IPS-NIHi11 (cell line): ENCODE results near the gene MMP28.

ENCODE experiments used
- DNase-seq: peaks from one replicate; pipeline ENCODE4 v3.0.0; 2012; ENCODE audit warnings: mixed read lengths, low spot score

The MMP28 gene

GRCh38 chr17:35795007-35795870 lies at the start of gene MMP28:
Gene MMP28, minus strand, starts transcription at chr17:35795641. Its CDS starts 264 bp downstream, at chr17:35795377.
- peak; percentile 82 for DNase-seq

GRCh38 chr17:35844547-35844946 lies 49.1 kb upstream of the MMP28 start:
- no peak for DNase-seq

- DNase-seq = no peak
Measured at GRCh38 chr17:35843698-35844097, 48.3 kb upstream of the MMP28 start.

GRCh38 chr17:35842239-35842638 lies 46.8 kb upstream of the MMP28 start:
- no peak for DNase-seq

GRCh38 chr17:35841505-35841904 lies 46.1 kb upstream of the MMP28 start:
- DNase-seq = no peak

- DNase-seq = no peak
Measured at GRCh38 chr17:35841101-35841500, 45.7 kb upstream of the MMP28 start.

- no peak for DNase-seq
Measured at GRCh38 chr17:35825206-35825605, 29.8 kb upstream of the MMP28 start.

- no peak for DNase-seq
Measured at GRCh38 chr17:35821308-35821707, 25.9 kb upstream of the MMP28 start.

- no peak for DNase-seq
Measured at GRCh38 chr17:35819455-35819854, 24.0 kb upstream of the MMP28 start.

GRCh38 chr17:35817196-35817595 lies 21.8 kb upstream of the MMP28 start:
- no peak for DNase-seq

- no peak for DNase-seq
Measured at GRCh38 chr17:35816723-35817122, 21.3 kb upstream of the MMP28 start.

GRCh38 chr17:35812456-35812855 lies 17.0 kb upstream of the MMP28 start:
- DNase-seq = no peak

GRCh38 chr17:35811759-35812158 lies 16.3 kb upstream of the MMP28 start:
- no peak for DNase-seq

GRCh38 chr17:35809855-35810461 lies 14.5 kb upstream of the MMP28 start:
- no peak for DNase-seq

- DNase-seq = peak; percentile 96
Measured at GRCh38 chr17:35808962-35809854, 13.8 kb upstream of the MMP28 start, which contains the start of gene TAF15. Gene TAF15, plus strand, starts transcription at chr17:35809484. Its CDS starts 86 bp downstream, at chr17:35809570.

- DNase-seq = no peak
Measured at GRCh38 chr17:35808240-35808961, 13.0 kb upstream of the MMP28 start.

GRCh38 chr17:35807371-35808144 lies 12.1 kb upstream of the MMP28 start:
- DNase-seq = no peak

- peak; percentile 84 for DNase-seq
Measured at GRCh38 chr17:35804658-35805192, 9.3 kb upstream of the MMP28 start.

GRCh38 chr17:35801583-35802224 lies 6.3 kb upstream of the MMP28 start:
- DNase-seq = no peak

- DNase-seq = no peak
Measured at GRCh38 chr17:35799942-35800341, 4.5 kb upstream of the MMP28 start.
